HepG2 (cell line): ENCODE measurements around the gene PBX2. TPM values are rescaled to one million over a fixed set of nuclear protein-coding genes. Genes with fewer than 3 reads are reported as not detected.

ENCODE experiments used
- AHR ChIP-seq: IDR thresholded peaks from 2 replicates; pipeline ENCODE4 v1.6.1; 2018; ENCODE audit warnings: missing genetic modification reagents, missing compliant biosample characterization
- AKNA ChIP-seq: sonication (generic); formaldehyde crosslinking; IDR thresholded peaks from 2 replicates; pipeline ENCODE4 v1.4.0; 2020; ENCODE audit warnings: missing genetic modification reagents, borderline replicate concordance
- ARID4A ChIP-seq: sonication (generic); formaldehyde crosslinking; IDR thresholded peaks from 2 replicates; pipeline ENCODE4 v1.5.0; 2020; ENCODE audit warnings: mild to moderate bottlenecking, missing genetic modification reagents, borderline replicate concordance
- ATRX ChIP-seq: sonication (generic); formaldehyde crosslinking; IDR thresholded peaks from 2 replicates; pipeline ENCODE4 v1.4.0; 2020; ENCODE audit warnings: missing genetic modification reagents, borderline replicate concordance
- CAMTA2 ChIP-seq: sonication (generic); formaldehyde crosslinking; IDR thresholded peaks from 2 replicates; pipeline ENCODE4 v1.4.0; 2020; ENCODE audit warnings: mild to moderate bottlenecking, missing genetic modification reagents, borderline replicate concordance
- FOXC1 ChIP-seq: sonication (generic); formaldehyde crosslinking; IDR thresholded peaks from 2 replicates; pipeline ENCODE4 v1.8.0; 2022; ENCODE audit warnings: mild to moderate bottlenecking, missing genetic modification reagents, borderline replicate concordance
- GFI1 ChIP-seq: sonication (generic); formaldehyde crosslinking; IDR thresholded peaks from 2 replicates; pipeline ENCODE4 v1.5.0; 2020; ENCODE audit warnings: missing genetic modification reagents, mild to moderate bottlenecking, borderline replicate concordance
- HNF4G ChIP-seq, 2 experiments: sonication (generic) in 1 of 2; formaldehyde crosslinking in 1 of 2; IDR thresholded peaks; 2 replicates each; pipeline versions ENCODE4 v1.4.0 to v1.6.1; 2011 to 2020; ENCODE audit warnings: borderline replicate concordance in 2 of 2, low read depth in 2 of 2, mild to moderate bottlenecking in 2 of 2, low read length in 1 of 2, missing genetic modification reagents in 1 of 2, moderate library complexity in 1 of 2
- HNRNPLL ChIP-seq: fragments of 200-400 bp; formaldehyde crosslinking; IDR thresholded peaks from 2 replicates; pipeline ENCODE4 v1.6.1; 2017; ENCODE audit warnings: mild to moderate bottlenecking, low read depth, low read length; ENCODE audit not compliant: poor library complexity, severe bottlenecking
- MIER3 ChIP-seq: IDR thresholded peaks from 2 replicates; pipeline ENCODE4 v1.6.1; 2016; ENCODE audit warnings: missing compliant biosample characterization, borderline replicate concordance
- MNT ChIP-seq: fragments of 450-650 bp; IDR thresholded peaks from 2 replicates; pipeline ENCODE4 v1.6.1; 2016
- NCOA2 ChIP-seq: sonication (generic); formaldehyde crosslinking; IDR thresholded peaks from 2 replicates; pipeline ENCODE4 v1.8.0; 2022; ENCODE audit warnings: inconsistent platforms
- PHF5A ChIP-seq: IDR thresholded peaks from one replicate; pipeline ENCODE4 v1.6.1; 2018; ENCODE audit warnings: low read depth, missing genetic modification reagents; ENCODE audit not compliant: unreplicated experiment
- SIX4 ChIP-seq: sonication (generic); formaldehyde crosslinking; IDR thresholded peaks from 2 replicates; pipeline ENCODE4 v1.4.0; 2020; ENCODE audit warnings: missing genetic modification reagents
- ZFP90 ChIP-seq: sonication (generic); formaldehyde crosslinking; IDR thresholded peaks from 2 replicates; pipeline ENCODE4 v1.8.0; 2022; ENCODE audit warnings: missing genetic modification reagents, mild to moderate bottlenecking, inconsistent platforms, borderline replicate concordance
- ZNF564 ChIP-seq: sonication (generic); formaldehyde crosslinking; IDR thresholded peaks from 2 replicates; pipeline ENCODE4 v1.8.1; 2023; ENCODE audit warnings: mild to moderate bottlenecking, missing genetic modification reagents
- ZNF570 ChIP-seq: sonication (generic); formaldehyde crosslinking; IDR thresholded peaks from 2 replicates; pipeline ENCODE4 v1.4.0; 2020; ENCODE audit warnings: mild to moderate bottlenecking, missing genetic modification reagents, borderline replicate concordance
- polyA plus RNA-seq, 8 experiments: library from polyadenylated mRNA; depleted of rRNA in 3 of 8; stranded (reverse) in 7 of 8; unstranded in 1 of 8; fragments of >200 nt; fragmentation: Illumina TruSeq in 4 of 8; extraction: Trizol in 4 of 8; gene quantifications; 2 replicates each; pipeline versions ENCODE4 v1.2.1 to v1.2.3, GENCODE V29; 2011 to 2016; ENCODE audit warnings: low read depth in 4 of 8, missing spikeins in 1 of 8, mixed read lengths in 1 of 8; ENCODE audit not compliant: insufficient read depth in 1 of 8
- total RNA-seq, 5 experiments: library from RNA; depleted of rRNA; stranded (reverse); fragments of >200 nt; fragmentation: Illumina TruSeq; extraction: Trizol; gene quantifications; 2 replicates each; pipeline ENCODE4 v1.2.3, GENCODE V29; 2016; ENCODE audit warnings: low read depth in 1 of 5

The PBX2 gene
- total and polyA plus RNA-seq, 2 of the 13 experiments (the other 11 are each of a cell fraction or from before 2014, with no cell fraction given) = 42.3 to 77.8 TPM

- peak; percentile 43 for TF ChIP-seq HNRNPLL
- TF ChIP-seq ATRX (CRISPR knock-in tag) = no peak
- peak; percentile 55; the same call in 1 of the 2 replicates for TF ChIP-seq ZFP90 (CRISPR knock-in tag)
- peak; percentile 90 for TF ChIP-seq HNF4G (IDR thresholded peaks at IDR 0.05; ENCODE audit: borderline replicate concordance, low read depth, low read length)
- TF ChIP-seq HNF4G (CRISPR knock-in tag; IDR thresholded peaks at IDR 0.05; ENCODE audit: borderline replicate concordance, low read depth) = no peak
- TF ChIP-seq SIX4 (CRISPR knock-in tag) = no peak
- TF ChIP-seq PHF5A (CRISPR knock-in tag) = no peak
- TF ChIP-seq AKNA (CRISPR knock-in tag) = no peak
- TF ChIP-seq GFI1 (CRISPR knock-in tag) = no peak
- peak; percentile 53; the same call in 1 of the 2 replicates for TF ChIP-seq MIER3 (CRISPR knock-in tag)
- TF ChIP-seq MNT = no peak
- 0 out of 2 replicates have a peak, but pooled peaks have one; percentile 33 for TF ChIP-seq FOXC1 (CRISPR knock-in tag)
- TF ChIP-seq ARID4A (CRISPR knock-in tag) = peak; percentile 85; the same call in 1 of the 2 replicates
- TF ChIP-seq CAMTA2 (CRISPR knock-in tag) = no peak
- TF ChIP-seq AHR (CRISPR knock-in tag) = no peak; the same call in 1 of the 2 replicates
- TF ChIP-seq ZNF570 (CRISPR knock-in tag) = no peak
- TF ChIP-seq NCOA2 (CRISPR knock-in tag) = no peak
- TF ChIP-seq ZNF564 (CRISPR knock-in tag) = 0 out of 2 replicates have a peak, but pooled peaks have one; percentile 9
These were observed 14.1 kb downstream of the PBX2 start, which contains the start of gene AGPAT1 (continued) for GRCh38 chr6:32175711-32176475.
